Measurements from ENCODE around the gene SAMD11. TPM values are rescaled to one million over a fixed set of nuclear protein-coding genes. Genes with fewer than 3 reads are reported as not detected.
A peak's percentile ranks its signal among the peaks of the same experiment; 100 is the strongest.

Gene SAMD11
- total RNA-seq, 1 experiment from 2014 or later, result not detected

GRCh38 chr1:962381-963300 is 38.9 kb downstream of the SAMD11 start:
- no peak for DNase-seq (ENCODE audit: low spot score)

DNA sequence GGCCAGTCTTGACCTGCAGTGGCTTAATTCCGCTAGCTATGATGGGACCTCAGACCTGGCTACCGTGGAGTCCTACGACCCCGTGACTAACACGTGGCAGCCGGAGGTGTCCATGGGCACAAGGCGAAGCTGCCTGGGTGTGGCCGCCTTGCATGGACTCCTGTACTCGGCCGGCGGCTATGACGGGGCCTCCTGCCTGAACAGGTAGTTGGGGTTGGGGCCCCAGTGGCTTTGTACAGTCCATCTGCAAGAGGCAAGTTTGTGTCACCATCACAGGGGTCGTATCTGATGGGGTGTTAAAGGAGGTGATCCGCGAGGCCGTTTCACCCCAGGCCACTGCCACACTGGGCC is 39.6 kb downstream of the SAMD11 start:
- no peak for DNase-seq (ENCODE audit: low spot score)

DNA sequence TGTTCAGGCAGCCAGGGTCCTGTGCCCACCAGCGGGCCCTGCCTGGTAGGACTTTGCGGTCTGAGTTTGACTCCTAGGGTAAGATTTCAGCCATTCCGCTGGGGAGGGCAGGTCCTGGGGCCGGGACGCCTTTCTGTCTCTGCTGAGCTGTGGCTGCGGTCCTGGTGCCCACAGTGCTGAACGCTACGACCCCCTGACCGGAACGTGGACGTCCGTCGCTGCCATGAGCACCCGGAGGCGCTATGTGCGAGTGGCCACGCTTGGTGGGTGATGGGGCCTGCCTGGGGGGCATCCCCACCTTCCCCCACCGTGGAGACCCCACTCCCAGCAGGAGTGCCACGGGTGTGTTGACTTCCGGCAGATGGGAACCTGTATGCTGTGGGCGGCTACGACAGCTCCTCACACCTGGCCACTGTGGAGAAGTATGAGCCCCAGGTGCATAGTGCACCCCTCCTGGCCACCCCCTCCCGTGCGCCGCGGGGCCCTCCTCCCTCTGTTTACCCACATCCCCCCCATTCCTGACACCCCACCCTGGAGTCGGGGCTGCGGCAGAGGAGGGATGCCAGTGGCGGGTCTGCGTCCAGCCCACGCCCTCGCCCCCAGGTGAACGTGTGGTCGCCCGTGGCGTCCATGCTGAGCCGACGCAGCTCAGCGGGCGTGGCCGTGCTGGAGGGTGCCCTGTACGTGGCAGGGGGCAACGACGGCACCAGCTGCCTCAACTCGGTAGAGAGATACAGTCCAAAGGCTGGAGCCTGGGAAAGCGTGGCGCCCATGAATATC is 40.2 kb downstream of the SAMD11 start:
- DNase-seq (ENCODE audit: low spot score), result no peak

- no peak for DNase-seq (ENCODE audit: low spot score)
These were observed 41.2 kb downstream of the SAMD11 start for GRCh38 chr1:964691-965525.

- DNase-seq (ENCODE audit: low spot score), result no peak
These were observed 41.9 kb downstream of the SAMD11 start for GRCh38 chr1:965526-966134.

DNA sequence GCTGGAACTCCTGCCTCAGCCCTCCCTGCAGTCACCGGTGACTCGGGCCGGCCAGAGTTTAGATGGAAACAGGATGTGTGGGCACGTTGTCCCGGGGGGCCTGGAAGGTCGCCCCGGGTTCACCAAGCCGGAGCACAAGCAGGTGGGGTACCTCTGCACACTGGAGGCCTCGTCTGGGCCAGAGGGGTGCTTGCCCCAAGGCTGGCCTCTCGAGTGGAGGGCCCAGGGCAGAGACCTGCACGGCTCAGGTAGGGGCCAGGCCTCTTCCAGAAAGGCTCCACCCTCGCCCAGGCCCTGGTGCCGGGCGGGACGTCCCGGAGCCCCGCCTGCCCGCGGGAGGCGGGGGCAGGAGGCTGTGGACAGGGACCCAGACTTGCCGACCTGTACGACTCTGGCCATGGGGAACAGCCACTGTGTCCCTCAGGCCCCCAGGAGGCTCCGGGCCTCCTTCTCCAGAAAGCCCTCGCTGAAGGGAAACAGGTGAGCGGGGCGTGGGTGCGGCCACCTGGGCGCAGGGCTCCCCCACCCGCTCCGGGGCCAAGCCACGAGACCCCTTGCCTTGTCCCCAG is 42.5 kb downstream of the SAMD11 start, which contains the start of gene PLEKHN1:
Gene PLEKHN1 (plus strand): TSS at position 348 of the 569 bp plus-strand sequence. CDS start 50 bp downstream, at position 398.
- peak; percentile 76 for DNase-seq (ENCODE audit: low spot score)

DNA sequence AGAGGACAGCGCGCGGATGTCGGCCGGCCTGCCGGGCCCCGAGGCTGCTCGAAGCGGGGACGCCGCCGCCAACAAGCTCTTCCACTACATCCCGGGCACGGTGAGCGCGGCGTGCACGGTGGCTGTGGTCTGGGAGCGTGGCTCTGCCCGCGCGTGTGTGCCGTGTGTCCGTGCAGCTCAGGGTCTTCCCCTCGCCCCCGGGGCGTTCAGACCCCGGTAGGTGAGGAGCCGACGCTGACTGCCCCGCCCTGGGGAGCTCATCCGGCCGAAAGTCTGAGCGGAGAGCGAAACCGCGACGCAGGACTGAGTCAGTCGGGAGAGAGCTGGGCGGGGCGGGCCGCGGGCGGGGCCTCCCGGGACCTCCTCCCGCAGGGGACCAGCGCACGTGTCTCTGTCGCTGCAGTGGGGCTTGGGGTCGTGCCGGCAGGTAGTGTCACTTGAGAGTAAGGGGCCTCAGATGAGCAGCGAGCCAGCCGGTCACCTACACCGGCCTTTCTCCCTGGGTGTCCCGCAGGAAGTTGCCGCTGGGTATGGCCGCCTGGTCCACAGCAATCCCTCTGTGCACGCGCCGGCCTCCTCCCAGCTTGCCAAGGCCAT is 43.1 kb downstream of the SAMD11 start:
- DNase-seq (ENCODE audit: low spot score), result peak; percentile 69

GRCh38 chr1:967466-968343 is 44.0 kb downstream of the SAMD11 start:
- DNase-seq (ENCODE audit: low spot score), result no peak

DNA sequence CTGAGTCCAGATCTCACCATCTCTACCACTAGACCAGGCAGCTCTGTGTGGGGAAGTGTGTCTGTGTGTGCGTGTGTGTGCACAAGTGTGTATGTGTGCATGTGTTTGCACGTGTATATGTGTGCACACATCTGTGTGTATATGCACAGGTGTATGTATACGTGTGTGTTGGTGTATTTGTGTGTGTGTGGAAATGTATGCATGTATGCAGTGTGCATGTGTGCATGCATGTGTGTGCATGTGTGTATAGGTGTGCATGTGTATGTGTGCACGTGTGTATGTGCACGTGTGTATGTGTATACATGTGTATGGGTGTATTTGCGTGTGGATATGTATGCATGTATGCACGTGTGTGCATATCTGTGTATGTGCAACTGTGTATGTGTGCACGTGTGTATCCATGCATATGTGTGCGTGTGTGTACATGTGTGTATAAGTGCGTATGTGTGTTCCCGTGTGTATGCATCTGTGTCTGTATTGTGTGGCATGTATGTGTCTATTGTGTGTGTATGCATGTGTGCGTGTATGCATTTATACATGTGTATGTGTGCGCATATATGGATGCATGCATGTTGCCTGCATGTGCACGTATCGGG is 45.6 kb downstream of the SAMD11 start:
- DNase-seq (ENCODE audit: low spot score), result no peak

- DNase-seq (ENCODE audit: low spot score), result no peak
These were observed 46.7 kb downstream of the SAMD11 start for GRCh38 chr1:970242-970972.

GRCh38 chr1:970973-971730 is 47.4 kb downstream of the SAMD11 start:
- no peak for DNase-seq (ENCODE audit: low spot score)

DNA sequence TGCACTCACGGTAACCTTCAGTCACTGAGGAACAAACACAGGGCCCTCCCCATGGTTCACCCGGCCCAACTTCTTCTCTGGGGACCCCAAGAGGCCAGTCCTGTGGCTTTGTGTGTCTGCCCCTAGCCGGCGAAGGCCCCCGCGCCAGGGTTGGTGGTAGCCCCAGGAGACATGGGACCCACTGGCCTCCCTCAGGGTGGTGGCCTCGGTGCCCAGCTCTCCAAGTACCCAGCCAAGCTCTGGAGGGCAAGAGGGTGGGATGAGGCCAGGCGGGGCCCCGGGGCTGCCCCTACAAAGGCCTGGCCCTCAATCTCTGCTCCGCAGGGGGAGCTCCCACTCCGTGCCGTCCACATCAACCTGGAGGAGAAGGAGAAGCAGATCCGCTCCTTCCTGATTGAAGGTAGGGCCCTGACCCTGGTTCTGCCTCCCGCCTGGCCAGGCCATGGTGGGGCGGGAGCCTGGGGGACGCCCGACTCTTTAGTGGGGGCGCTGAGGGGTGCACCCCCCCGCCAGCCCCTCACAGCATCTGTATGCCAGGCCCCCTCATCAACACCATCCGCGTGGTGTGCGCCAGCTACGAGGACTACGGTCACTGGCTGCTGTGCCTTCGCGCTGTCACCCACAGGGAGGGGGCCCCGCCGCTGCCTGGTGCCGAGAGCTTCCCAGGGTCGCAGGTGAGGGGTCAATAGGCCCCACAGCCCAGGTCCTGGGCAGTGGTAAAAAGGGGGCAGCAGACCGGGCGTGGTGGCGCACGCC is 48.2 kb downstream of the SAMD11 start:
- DNase-seq (ENCODE audit: low spot score), result no peak

DNA sequence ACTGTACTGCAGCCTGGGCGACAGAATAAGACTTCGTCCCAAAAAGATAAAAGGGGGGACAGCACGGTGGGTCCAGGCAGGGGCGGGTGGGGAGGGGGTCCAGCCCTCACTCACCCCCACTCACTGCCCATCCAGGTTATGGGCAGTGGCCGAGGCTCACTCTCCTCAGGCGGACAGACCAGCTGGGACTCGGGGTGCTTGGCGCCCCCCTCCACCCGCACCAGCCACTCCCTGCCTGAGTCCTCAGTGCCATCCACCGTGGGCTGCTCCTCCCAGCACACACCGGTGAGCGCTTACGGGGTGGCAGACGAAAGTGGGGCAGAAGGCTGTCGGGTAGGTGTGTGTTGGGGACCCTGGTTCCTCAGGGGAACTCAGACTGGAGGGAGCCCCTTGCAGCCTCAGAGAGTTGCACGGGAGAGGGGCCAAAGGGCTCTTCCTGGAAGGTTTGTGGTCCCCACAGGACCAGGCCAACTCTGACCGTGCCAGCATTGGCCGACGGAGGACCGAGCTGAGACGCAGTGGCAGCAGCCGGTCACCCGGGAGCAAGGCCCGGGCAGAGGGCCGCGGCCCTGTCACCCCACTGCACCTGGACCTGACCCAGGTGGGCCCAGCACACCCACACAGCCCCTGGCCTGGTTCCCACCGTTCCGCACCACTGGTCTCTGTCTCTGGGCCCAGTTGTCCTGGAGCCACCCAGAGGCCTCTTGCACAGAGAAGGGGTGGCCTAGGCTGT is 49.2 kb downstream of the SAMD11 start:
- no peak for DNase-seq (ENCODE audit: low spot score)

DNA sequence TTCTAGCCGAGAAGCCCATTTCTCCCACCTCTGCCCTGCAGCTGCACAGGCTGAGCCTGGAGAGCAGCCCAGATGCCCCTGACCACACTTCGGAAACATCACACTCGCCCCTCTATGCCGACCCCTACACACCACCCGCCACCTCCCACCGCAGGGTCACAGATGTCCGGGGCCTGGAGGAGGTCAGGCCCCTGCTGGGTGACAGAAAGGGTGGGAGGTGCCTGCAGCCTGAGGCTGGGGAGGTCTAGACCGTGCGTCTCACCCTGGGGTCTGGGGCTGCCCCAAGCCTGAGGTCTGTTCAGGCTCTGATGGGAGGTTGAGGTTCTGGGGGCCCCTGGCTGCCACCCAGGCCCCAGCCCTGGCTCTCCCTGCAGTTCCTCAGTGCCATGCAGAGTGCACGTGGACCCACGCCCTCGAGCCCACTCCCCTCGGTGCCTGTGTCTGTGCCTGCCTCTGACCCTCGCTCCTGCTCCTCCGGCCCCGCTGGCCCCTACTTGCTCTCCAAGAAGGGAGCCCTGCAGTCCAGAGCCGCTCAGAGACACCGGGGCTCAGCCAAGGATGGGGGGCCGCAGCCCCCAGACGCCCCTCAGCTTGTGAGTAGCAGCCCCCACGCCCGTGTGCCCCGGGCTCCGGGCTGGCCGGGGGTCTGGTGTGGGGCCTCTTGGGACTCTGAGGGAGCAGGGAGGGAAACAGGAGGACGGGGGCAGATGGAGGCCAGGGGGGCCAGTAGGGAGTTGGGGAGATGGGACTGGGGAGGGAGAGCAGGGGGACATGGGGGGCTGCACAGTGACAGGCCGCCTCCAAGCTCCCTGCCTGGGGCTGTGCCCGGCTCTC is 50.0 kb downstream of the SAMD11 start:
- no peak for DNase-seq (ENCODE audit: low spot score)

DNA sequence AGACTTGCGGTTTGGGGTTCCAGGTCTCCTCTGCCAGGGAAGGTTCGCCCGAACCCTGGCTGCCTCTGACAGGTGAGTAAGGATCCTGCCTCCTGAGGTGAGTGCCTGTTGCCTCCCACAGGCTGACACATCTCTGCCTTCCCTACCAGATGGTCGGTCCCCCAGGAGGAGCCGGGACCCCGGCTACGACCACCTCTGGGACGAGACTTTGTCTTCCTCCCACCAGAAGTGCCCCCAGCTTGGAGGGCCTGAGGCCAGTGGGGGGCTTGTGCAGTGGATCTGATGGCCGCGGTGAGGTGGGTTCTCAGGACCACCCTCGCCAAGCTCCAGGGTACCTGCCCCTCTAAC is 50.5 kb downstream of the SAMD11 start:
- DNase-seq (ENCODE audit: low spot score), result no peak

All from HT-29 (cell line).